T1000 (cell line): ENCODE data around the gene ATCAY.
A peak's percentile ranks its signal among the peaks of the same experiment; 100 is the strongest.

Experiments used
- DNase-seq: peaks from one replicate; lab custom pipeline; 2025; ENCODE audit warnings: mixed read lengths; lab: John Stamatoyannopoulos, UW

ATCAY gene, protein sequence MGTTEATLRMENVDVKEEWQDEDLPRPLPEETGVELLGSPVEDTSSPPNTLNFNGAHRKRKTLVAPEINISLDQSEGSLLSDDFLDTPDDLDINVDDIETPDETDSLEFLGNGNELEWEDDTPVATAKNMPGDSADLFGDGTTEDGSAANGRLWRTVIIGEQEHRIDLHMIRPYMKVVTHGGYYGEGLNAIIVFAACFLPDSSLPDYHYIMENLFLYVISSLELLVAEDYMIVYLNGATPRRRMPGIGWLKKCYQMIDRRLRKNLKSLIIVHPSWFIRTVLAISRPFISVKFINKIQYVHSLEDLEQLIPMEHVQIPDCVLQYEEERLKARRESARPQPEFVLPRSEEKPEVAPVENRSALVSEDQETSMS

DNA sequence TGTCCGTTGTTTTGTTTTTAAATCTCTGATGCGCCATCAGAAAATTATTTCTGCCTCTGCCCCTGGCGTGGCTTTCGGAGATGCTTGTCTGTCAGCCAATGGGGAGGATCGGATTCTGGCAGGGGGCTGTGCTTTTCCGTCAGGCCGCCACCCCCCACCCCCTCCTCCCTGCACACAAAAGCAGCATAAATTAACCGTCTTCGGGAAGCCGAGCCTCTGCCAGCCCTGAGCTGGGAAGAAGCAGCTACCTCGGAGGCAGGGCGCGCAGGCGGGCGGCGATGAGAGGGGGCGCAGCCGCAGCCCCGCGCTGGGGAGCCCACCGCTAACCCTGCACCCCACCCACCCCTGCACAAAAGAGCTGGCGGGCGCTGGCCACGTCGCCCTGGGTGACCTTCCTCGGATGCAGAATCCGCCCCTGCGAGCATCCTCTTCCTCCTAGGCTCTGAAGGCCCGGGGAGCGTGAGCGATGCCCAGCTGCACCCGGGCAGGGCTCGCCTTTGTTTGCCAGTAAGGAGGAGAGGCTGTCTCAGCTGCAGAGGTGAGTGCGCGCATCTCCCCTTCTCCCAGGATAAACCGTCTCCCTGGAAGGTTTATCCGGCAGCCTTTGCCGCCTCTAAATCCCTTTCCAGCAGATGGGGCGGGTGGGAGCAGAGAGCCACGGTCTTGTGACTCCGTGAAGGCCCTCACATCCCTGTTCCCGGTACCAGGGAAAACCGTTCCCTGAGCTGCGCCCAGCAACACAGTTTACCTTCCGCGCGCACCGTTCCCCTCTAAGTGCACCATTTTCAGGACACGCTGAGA, at the start of gene ATCAY:
TSS of gene ATCAY (plus strand) at position 215 of the 801 bp plus-strand sequence. CDS start 5,083 bp downstream, outside the sequence.
- DNase-seq, result no peak

DNA sequence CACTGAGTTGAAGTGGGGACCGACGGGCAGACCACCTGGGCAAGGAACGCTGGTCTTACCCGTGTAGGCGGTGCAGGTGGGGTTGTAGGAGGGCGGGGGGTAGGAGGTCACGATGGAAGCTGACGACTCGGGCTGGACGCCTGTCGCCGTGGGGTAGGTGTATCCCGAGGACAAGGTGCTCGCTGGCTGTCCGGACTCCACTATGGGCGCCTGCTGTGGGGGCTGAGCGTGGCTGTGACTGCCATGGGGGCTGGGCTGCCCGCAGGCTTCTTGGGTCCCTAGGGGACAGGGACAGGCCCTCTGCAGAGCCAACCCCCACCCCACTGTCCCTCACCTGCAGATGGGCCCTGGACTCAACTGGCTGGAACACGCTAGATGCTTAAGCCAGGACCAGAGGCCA, 48.9 kb upstream of the ATCAY start:
- DNase-seq, result no peak

DNA sequence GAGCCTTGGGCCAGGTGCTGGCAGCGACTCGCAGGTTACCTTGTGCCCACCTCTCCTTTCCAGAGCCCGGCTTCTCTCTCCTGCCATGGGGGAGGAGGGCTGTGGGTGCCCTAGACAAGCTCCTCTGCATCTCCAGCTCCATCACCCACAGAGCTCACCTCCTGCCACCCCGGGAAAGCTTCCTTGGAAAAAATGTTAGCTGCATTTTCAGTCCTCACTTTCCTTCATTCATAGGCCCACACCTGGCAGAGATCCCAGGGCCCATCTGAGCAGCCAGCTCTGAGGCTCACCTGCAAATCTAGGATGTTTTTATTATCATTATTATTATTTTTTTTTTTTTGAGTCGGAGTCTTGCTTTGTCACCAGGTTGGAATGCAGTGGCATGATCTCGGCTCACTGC, 48.5 kb upstream of the ATCAY start:
- DNase-seq, result no peak

DNA sequence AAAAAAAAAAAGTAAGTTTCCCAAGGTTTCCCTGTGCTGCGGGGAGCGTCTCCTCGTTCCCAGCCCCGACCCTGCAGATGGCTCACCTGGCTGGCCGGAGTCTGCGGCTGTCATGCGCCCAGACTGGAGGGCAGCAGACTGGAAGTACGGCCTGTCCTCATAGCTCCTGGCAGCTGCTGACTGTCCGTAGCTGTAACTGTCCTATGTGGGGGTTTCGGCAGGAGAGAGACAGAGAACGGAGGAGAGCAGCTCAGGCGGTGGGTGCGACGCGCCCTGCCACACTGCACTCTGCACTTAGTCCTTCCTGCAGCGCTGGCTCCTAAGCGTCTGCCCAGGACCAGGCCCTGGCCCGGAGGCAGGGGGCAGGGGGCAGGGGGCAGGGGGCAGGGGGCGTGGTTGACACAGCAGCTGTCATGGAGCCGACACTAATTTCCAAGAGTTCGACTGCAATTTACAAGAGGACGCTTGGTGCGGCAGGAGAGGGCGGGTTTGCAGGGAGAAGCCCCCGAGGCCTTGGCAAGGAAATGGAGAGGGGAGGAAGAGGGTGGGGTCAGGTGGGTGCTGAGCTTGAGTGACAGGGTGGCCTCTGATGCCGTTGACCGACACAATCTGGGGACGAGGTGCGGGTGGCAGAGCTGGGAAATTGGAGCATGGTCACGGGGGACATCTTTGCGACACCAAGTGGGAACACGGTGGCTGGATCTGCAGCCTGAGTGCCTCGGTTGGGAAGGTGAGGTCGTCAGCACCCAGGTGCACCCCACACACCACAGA, 46.7 kb upstream of the ATCAY start:
- DNase-seq, result no peak

DNA sequence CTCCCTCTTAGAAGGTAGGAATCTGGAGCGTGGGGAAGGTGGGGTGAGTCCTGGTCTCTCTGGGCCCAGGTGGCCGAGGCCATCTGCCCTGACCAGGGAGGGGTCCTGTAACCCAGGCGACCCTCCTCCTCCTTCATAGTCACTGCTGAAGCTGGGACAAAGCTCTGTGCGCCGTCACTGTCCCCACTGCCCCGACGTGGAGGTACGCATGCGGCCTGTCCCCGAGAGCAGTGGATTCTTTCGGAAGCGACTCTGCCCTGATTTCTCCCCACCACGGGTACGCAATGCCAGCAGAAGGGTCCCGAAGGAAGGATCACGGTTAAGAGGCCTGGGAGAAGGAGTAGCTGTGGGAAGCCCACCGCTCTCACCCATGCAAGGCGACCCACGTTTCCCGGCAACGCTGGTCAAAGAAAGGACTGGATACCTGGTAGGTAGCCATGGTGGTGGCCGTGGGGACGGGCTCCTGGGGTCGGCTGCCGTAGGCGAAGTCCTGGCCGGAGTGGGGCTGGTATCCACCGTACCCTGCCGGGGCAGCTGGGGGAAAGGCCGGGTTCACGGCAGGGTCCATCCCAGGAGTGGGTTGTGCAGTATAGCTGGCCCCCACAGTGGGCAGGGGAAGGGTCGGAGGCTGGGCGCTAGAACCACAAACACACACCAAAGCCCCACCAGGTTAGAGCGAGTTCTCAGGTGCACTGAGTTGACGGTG, 46.0 kb upstream of the ATCAY start:
- no peak for DNase-seq

DNA sequence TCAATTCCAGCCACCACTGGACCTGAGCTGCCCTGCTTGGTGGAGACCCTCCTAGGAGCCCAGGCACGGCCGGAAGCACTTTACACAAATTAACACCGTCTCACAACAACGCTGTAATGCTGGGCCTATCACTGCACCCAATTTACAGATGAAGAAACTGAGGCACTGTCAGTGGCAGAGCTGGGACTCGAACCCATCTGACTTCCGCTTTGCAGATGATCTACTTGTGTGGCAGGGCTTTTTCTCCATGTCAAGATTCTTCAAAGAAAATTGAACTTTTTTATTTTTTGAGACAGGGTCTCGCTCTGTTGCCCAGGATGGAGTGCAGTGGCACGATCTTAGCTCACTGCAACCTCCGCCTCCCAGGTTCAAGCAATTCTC, 45.4 kb upstream of the ATCAY start:
- no peak for DNase-seq

DNA sequence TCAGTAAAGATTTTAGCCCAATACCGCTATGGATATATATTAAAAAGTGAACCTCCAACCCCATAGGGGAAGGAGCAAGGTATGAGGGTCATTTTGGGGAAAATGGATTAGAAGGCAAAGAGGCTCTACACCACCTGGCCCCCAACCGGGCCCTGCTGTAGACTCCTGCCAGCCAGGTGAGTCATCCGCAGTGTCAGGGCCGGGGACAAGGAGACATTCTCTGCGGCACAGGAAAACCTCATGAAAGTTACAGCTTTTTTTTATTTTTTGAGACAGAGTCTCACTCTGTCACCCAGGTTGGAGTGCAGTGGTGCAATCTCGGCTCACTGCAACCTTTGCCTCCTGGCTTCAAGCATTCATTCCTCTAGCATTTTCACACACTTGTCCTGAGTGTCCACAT, 43.6 kb upstream of the ATCAY start:
- no peak for DNase-seq

DNA sequence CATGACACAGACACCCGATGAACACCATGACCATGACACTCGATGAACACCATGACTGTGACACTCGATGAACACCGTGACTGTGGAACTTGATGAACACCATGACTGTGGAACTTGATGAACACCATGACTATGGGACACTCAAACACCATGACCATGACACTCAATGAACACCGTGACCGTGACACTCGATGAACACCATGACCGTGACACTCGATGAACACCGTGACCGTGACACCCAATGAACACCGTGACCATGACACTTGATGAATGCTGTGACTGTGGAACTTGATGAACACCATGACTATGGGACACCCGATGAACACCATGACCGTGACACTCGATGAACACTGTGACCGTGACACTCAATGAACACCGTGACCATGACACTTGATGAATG, 43.2 kb upstream of the ATCAY start:
- no peak for DNase-seq

DNA sequence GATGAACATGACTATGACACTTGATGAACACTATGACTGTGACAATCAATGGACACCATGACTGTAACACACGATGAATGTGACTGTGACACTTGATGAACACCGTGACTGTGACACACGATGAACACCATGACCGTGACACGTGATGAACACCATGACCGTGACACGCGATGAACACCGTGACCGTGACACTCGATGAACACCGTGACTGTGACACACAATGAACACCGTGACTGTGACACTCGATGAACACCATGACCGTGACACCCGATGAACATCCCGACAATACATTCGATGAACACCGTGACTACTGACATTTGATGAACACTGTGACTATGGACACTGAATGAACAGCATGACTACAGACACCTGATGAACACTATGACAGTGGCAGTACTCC, 42.6 kb upstream of the ATCAY start:
- DNase-seq, result no peak

DNA sequence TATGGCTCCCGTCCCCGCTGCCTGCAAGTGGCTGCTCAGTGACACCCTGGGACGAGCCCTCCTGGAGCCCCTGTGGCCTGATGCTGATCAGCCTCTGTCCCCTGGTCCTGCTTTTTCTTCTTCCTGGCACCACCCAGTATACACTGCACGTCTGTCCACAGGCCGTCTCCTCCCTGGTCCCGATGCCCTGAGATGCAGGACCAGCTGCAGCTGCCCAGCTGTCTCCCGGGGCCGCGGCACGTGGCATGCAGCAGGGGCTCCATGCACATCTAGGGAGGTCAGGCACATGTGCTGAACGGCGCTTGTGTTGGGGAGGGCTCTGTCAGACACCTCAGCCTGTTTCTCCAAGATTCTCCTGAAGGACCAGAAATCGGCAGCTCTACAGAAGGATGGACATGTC, 41.8 kb upstream of the ATCAY start:
- DNase-seq, result no peak

DNA sequence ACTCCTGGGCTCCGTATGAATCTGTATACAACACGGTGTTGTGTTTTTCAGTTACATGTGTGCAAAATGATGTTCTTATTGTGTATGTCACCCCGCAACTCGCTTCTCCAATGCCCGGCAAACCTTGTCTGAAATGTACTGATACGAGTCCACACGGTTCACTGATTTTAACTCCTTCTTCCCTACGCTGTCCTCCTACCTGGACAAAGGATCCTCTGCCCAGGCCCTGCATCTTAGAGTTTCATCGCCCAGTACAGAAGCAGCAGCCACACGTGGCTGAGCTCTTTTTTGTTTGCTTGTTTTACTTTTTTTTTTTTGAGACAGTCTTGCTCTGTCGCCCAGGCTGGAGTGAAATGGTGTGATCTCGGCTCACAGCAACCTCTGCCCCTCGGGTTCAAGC, 40.5 kb upstream of the ATCAY start:
- DNase-seq, result no peak

DNA sequence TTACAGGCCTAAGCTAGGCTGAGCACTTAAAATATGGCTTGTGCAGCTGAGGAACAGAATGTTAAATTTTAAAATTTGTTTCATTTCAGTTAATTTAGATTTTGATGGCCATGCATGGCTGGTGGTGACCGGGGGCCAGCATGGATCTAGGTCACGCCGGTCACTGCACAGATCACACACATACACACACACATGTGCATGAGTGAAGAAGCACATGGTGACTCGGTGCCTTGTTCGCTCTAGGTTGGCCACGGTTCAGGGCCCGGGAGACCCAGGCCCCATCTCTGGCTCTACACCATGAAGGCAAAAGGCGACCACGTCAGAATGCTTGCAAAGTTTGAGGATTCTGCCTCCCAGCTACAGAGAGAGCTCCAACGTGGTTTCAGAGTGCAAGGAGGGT, 39.7 kb upstream of the ATCAY start:
- no peak for DNase-seq

DNA sequence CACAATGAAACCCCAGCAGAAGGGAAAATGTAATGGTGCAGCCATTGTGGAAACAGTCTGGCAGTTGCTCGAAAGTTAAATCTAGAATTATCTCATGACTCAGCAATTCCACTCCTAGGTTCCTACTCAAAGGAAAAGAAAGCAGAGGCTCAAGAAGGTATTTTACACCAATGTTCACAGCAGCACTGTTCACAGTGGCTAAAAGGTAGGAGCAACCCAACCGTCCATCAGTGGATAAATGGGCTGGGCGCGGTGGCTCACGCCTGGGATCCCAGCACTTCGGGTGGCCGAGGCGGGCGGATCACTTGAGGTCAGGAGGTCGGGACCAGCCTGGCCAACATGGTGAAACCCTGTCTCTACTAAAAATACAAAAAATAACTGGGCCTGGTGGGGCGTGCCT, 37.5 kb upstream of the ATCAY start:
- DNase-seq, result no peak

DNA sequence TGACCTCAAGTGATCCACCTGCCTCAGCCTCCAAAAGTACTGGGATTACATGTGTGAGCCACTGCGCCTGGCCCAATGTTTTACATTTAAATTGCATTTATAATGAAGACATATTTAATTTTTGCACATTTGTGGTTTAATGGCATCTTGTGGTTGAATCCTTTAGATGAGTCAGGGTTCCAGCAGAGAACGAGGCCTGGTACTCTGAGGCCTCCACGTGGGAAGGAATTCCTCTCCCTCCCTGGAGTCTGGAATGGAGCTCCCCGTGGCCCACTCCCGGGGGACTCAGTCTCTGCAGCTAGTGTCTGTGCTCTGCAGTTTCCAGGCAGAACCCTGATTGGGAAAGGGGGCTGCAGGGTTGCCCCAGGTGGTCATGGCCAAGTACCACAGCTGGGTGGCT, 35.9 kb upstream of the ATCAY start:
- no peak for DNase-seq

DNA sequence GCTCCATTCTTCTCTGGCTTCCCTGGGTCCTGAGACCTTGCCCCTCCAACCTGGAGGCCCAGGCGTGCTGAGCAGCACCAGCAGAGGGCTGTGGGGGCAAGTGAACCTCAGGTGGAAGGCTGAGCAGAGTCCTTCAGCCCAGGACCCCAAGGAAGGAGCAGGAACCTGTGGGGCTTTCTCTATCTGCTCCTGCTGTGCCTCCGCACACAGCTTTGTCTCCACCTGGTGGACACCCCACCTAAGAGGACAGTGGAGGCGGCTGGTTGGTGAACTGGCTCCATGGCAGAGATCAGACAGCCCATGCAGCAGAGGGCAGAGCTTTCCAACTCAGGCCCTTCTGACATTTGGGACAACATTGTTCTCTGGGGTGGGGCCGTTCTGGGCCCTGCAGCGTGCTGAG, 31.4 kb upstream of the ATCAY start:
- no peak for DNase-seq

DNA sequence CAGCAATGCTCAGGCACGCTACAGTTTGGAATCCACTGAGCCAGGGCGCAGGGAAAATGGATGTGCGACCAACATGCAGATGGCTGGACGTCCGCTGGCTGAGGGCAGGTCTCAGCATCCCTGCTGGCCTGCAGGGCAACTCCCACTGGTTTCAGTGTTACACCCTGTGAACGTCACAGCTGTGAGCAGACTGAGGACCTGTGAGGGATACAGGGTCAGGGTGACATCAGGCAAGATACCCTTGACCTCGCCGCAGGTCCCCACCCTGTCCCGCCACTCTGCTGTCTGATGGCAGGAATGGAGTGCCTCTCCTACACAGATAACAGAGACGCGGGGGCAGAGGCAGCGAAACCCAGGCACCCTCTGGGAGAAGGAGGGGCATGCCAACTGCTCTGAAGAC, 30.7 kb upstream of the ATCAY start:
- DNase-seq, result no peak

DNA sequence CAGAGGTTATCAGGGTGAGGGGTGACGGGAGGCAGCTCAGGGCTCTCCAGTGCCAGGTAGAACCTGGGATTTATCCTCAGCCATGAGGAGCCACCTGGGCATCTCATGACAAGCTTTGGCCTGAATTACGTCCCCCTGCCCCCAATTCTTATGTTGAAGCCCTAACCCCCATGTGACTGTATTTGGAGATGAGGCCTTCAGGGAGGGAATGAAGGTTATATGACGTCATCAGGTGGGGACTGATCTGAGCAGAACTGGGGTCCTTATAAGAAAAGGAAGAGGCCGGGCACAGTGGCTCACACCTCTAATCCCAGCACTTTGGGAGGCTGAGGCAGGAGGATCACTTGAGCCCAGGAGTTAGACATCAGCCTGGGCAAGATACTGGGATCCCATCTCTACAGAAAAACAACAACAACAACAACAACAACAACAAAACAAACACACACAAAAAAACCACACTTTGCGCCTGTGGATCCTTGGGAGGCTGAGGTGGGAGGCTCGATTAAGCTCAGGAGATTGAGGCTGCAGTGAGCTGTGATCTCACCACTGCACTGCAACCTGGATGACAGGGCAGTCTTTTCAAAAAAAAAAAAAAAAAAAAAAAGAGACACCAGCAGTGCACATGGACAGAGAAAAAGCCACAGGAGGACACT, 30.0 kb upstream of the ATCAY start:
- DNase-seq, result no peak

DNA sequence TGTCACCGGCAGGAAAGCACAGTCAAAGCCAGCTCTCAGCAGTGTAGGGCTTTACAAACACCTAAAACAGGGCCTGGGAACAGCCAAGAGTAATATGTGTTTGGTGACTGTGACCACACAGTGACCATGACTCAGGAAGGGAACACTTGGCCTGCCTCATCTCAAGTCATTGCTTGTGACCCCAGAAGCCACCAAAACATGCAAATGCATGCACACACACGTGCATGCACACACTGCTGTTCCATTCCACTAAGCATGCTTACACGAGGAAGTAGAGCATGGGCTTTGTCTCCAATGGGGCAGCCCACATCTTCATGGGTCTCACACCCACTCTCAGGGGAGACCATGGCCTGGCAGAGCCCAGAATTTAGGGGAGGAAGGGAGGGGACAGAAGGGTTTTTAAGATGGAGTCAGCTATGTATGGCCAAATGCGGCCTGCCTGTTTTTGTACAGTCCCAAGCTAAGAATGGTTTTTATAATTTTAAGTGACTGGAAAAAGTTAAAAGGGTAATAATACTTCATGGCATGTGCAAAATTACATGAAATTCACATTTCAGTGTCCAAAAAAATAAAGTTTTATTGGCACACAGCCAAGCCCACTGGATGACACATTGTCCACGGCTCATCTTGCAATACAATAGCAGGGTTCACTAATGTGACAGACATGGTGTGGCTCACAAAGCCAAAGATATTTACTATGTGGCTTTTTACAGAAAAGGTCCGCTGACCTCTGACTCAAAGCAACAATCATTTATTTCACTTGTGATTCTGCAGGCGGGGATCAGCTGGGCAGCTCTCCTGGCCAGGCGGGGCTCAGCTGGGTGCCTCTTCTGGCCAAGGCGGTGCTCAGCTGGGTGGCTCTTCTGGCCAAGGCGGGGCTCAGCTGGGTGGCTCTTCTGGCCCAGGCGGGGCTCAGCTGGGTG, 29.0 kb upstream of the ATCAY start:
- DNase-seq, result no peak

DNA sequence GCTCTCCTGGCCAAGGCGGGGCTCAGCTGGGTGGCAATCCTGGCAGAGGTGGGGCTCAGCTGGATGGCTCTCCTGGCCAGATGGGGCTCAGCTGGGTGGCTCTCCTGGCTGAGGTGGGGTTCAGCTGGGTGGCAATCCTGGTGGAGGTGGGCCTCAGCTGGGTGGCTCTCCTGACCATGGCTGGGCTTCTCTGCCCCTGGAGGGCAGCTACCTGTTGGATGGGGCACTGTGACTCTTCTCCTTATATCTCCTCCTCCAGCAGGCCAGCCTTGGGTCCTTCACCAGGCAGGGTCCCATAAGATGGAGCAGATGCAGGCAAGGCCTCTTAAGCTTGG, 28.3 kb upstream of the ATCAY start:
- no peak for DNase-seq

DNA sequence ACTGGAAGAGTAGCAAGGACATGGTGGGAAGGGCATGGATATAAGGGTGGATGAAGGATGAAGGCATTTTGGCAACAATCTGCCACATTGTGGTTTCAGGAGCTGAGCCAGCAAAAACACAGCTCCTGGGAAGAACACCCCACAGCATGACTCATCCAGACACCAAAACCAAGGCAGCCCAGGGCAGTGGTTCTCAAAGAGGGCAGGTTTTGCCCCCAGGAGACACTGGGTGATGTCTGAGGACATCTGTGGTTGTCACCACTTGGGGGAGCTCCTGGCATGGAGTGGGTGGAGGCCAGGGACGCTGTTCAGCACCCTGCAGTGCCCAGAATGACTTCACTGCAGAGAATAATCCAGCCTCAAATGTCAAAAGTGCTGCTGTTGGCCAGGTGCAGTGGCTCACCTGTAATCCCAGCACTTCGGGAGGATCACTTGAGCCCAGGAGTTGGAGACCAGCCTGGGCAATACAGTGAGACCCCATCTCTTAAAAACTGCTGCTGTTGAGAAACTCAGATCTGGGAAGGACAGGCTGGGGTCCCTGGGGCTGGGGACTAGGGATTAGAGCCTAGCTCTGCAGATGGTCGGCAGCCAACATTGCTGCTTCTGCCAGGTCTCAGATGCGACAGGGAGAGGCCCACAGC, 27.8 kb upstream of the ATCAY start:
- DNase-seq, result peak; percentile 75
